Lower leg skin (tissue), 3 donors: Measurements from ENCODE around the gene CYB5B.

Experiments used
- CTCF ChIP-seq, 3 donors: fragments of 450-650 bp; IDR thresholded peaks; one replicate each; pipeline ENCODE4 v1.5.1; 2016; ENCODE audit warnings: antibody characterized with exemption in 3 of 3, mild to moderate bottlenecking in 3 of 3, moderate library complexity in 2 of 3
- POLR2A ChIP-seq, 2 donors: fragments of 450-650 bp; IDR thresholded peaks; one replicate each; pipeline ENCODE4 v1.6.1; 2016 to 2017; ENCODE audit warnings: antibody characterized with exemption in 2 of 2, mild to moderate bottlenecking in 1 of 2, moderate library complexity in 1 of 2

- TF ChIP-seq CTCF (IDR thresholded peaks at IDR 0.05) (no peak), POLR2A (IDR thresholded peaks at IDR 0.05) (no peak)
Observed at GRCh38 chr16:69503244-69503643, 78.8 kb downstream of the CYB5B start.
